GM21717 (cell line): ENCODE results near the gene PIK3R6.

Experiments used
- ATAC-seq: cut with Tn5 transposase; IDR thresholded peaks from one replicate; pipeline ENCODE4 v1.9.1; 2021; ENCODE audit warnings: mild to moderate bottlenecking, moderate library complexity; ENCODE audit not compliant: unreplicated experiment

PIK3R6 gene

DNA sequence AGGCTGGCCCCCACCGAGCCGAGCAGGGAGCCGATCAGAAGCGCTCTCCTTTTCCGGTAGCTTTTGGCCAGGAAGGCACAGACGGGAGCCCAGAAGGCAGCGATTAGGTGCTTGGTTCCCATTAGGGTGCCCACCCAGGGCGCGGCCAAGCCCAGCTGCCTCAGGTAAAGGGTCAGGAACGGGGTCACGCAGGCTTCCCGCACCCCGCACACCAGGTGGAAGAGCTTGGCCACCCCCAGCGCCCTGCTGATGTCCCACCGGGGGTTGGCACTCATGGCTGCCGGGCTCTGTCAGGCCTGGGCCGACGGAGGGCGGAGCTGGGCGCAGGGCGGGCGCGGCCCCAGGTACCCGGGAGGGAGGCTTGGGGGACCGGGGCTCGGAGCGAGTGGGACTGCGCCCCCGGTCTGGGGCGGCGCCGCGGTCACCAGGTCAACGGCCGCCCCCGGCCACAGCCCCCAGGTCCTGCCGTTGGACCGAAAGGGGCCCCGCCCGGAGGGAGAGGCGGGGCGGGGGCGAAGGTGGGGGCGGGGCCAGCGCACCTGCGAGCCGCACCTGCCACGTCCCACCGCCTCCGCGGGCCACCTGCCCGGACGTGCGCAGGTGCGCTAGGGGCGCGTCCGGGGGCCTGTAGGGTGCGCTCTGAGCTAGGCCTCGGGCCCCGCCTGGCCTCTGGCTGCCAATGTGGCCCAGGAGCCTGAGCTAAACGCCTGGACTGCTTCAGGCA lies 68.5 kb downstream of the PIK3R6 start, which contains the start of gene MFSD6L:
TSS of gene MFSD6L (minus strand) at position 520 of the 724 bp plus-strand sequence. CDS start at position 275, 245 bp downstream.
- ATAC-seq: no peak

DNA sequence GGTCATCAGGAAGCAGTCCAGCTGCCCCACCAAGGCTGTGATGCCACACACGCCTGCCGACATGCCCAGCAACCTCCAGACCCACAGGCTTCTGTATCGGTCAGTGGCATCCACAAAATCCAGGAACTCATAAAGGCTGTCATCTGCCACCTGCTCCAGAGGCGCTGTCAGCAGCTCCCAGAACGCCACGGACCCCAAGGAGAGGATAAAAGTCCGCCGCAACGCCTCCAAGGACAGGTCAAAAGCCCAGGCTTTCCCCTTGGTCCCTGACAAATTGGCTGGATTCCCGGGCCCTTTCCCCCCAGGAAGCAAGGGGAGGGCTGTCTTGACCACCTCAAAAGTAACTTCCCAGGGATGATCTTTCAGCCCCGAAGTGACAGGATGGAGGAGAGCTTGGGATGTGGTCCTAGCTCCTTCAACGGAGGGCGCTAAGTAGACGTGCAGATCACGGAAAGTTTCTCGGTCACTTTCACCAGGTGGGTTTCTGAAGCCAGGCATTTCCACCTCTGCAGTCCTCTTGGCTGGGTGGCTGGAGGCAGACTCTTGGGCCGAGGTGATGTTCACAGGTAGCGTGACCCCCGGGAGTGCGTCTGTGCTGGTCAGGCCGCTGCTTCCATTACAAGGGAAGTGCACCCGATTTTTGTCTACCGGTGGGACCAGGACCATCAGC lies 69.2 kb downstream of the PIK3R6 start:
- no peak for ATAC-seq

- ATAC-seq: no peak
These were observed 69.8 kb downstream of the PIK3R6 start for GRCh38 chr17:8797621-8798175.

- no peak for ATAC-seq
These were observed 72.8 kb downstream of the PIK3R6 start for GRCh38 chr17:8794636-8795035.

DNA sequence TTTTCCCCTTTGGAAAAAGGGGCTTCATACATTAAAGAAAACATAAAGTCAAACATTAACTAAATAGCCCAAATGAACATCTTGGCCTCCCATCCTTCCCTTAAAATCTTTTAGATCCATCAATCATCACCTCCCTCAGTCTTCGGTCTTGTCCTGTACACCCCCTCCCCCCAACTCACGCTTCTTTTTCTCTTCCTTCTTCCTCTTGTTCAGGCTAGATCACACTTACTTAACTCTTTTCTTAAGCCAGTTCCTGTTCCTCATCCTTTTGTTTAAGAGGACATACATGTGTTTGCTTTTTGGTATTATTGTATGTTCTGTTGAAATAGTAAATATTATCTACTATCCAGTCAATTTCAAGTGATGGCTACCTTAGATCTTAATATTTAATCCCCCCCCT lies 73.8 kb downstream of the PIK3R6 start:
- no peak for ATAC-seq

DNA sequence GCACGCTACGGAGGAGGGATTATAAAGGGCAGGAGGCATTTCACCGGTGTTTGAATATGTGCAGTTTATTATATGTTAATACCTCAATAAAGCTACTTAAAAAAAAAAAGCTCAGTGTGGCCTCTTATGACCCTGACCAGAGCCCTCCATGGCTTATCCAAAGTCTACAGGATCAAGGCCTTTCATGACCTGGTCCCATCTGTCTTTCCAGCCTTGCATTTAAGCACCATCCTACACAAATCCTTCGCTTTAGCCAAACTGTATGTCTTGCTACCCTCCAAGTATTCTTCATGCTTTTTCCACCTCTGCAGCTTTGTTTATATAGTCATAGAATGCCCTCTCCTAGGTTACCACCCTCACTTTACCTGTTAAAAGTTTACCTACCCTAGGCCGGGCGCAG lies 74.8 kb downstream of the PIK3R6 start:
- no peak for ATAC-seq

- ATAC-seq: no peak
These were observed 75.6 kb downstream of the PIK3R6 start for GRCh38 chr17:8791910-8792270.

DNA sequence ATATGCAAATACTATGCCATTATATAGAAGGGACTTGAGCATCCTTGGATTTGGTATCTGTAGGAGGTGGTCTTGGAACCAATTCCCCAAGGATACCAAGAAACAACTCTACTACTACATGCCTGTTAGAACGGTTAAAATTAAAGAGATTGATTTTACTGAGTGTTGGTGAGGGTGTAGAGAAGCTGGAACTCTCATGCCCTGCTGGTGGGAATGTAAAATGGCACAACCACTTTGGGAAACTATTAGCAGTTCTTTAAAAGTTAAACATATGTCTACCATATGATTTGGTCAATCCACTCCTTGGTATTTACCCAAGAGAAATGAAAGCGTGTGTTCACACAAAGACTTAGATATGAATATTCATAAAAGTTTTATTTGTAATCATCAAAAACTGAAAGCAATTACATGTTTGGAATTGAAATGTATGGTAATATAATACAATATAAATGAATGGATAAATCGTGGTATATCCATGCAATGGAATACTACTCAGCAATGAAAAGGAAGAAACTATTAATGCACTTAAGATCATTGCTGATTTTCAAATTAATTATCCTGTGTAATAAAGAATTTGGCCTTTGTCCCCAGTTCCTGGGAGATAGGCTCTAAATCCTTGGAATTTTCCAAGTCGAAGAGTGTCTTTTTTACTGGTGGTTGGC lies 76.1 kb downstream of the PIK3R6 start:
- ATAC-seq: no peak

GRCh38 chr17:8789743-8790142 lies 77.7 kb downstream of the PIK3R6 start:
- no peak for ATAC-seq

DNA sequence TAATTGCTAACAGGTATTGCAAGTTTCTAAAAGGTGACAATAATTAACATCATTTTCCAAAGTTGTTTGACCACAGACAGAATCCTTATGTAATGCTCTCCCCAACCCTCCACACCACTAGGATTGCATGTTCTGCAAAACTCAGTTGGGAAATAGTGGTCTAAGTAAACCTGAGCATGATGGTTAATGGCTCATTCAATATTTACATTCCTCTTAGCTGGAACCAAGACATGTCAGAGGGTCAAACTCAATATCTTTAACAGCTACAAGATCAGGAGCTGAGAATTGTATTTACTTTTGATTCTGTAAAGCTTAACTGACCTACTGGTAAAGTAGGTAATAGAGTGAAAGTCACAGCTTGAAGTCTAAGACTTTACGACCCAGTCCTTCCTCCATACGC lies 78.5 kb downstream of the PIK3R6 start:
- no peak for ATAC-seq

GRCh38 chr17:8785547-8786413 lies 81.7 kb downstream of the PIK3R6 start:
- ATAC-seq: no peak

DNA sequence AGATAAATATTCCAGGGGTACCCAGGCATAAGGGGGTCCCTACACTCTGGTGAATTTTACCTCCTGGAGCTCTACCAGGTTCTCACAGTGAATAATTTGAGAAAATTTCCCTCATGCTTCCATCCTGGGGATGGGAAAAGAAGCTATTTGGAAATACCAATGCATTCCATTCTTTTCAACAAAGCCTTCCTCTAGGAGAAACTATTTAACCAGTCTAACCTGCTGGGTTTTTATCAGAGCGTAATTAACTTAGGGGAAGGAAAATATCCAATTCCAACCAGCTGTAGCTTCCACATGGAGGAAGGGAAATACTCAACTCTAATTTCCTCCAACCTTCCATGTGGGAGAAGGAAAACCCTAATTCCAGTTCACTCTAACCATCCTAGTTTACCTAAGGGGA lies 85.3 kb downstream of the PIK3R6 start:
- no peak for ATAC-seq

GRCh38 chr17:8781776-8782175 lies 85.7 kb downstream of the PIK3R6 start:
- ATAC-seq: no peak

DNA sequence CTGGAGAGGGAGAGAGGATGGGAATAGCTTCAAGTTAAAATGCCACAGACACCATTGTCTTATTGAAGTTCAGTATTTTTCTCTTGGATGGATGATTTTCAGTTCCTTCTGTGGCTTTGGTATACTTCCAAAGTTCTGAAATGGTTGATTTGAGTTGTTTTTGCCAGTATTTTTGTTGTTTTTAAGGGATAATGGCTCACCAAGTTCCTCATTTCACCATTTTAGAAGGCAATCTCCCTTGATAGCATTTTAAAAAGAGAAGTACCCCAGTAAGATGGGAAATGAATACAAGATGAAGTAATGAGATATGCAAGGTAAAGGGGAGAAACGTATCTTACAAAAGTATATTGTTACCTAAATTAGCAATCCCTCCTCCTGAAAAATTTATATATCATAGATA lies 90.6 kb downstream of the PIK3R6 start:
- no peak for ATAC-seq

- ATAC-seq: no peak
These were observed 91.2 kb downstream of the PIK3R6 start for GRCh38 chr17:8776248-8776647.

GRCh38 chr17:8766731-8767130 lies 100.7 kb downstream of the PIK3R6 start:
- ATAC-seq: no peak

GRCh38 chr17:8762012-8762411 lies 105.5 kb downstream of the PIK3R6 start:
- no peak for ATAC-seq

GRCh38 chr17:8758137-8758596 lies 109.3 kb downstream of the PIK3R6 start, which contains the start of gene SPDYE4:
SPDYE4 (minus strand) TSS chr17:8758546; CDS start chr17:8758382, 164 bp downstream.
- ATAC-seq: no peak

- no peak for ATAC-seq
These were observed 110.3 kb downstream of the PIK3R6 start for GRCh38 chr17:8757189-8757588.

GRCh38 chr17:8755590-8756255 lies 111.8 kb downstream of the PIK3R6 start:
- ATAC-seq: no peak
